HAP-1 (cell line): ENCODE results near the gene MGAT4A.

Source experiments
- DNase-seq, 2 experiments: peaks; one replicate each; pipeline ENCODE4 v3.0.0-alpha.2; 2016 to 2020; ENCODE audit warnings: low spot score in 2 of 2
- H3K27me3 ChIP-seq: fragments of 250-450 bp; sonication (Bioruptor Pico); 2 replicates; pipeline ENCODE4 v1.5.1; 2020; ENCODE audit warnings: low read depth, mild to moderate bottlenecking, moderate library complexity
- H3K36me3 ChIP-seq: fragments of 250-450 bp; sonication (Bioruptor Pico); replicated peaks from 2 replicates; pipeline ENCODE4 v1.5.1; 2020; ENCODE audit warnings: mild to moderate bottlenecking
- H3K4me1 ChIP-seq: fragments of 250-450 bp; sonication (Bioruptor Pico); 2 replicates; pipeline ENCODE4 v1.5.1; 2020; ENCODE audit warnings: mild to moderate bottlenecking
- H3K4me3 ChIP-seq: fragments of 250-450 bp; sonication (Bioruptor Pico); 2 replicates; pipeline ENCODE4 v1.5.1; 2020; ENCODE audit warnings: mild to moderate bottlenecking, moderate library complexity
- H3K9me3 ChIP-seq: fragments of 250-450 bp; sonication (Bioruptor Pico); 2 replicates; pipeline ENCODE4 v1.5.1; 2020; ENCODE audit warnings: mild to moderate bottlenecking, moderate library complexity
- in situ Hi-C: fragments of 300-500 bp; cut with MboI; formaldehyde crosslinking; loops from 3 replicates; pipeline ENCODE4 v1.14.3; 2020; ENCODE audit warnings: low sequenced_read_pairs, inconsistent platforms, mixed read lengths

Gene MGAT4A

DNA sequence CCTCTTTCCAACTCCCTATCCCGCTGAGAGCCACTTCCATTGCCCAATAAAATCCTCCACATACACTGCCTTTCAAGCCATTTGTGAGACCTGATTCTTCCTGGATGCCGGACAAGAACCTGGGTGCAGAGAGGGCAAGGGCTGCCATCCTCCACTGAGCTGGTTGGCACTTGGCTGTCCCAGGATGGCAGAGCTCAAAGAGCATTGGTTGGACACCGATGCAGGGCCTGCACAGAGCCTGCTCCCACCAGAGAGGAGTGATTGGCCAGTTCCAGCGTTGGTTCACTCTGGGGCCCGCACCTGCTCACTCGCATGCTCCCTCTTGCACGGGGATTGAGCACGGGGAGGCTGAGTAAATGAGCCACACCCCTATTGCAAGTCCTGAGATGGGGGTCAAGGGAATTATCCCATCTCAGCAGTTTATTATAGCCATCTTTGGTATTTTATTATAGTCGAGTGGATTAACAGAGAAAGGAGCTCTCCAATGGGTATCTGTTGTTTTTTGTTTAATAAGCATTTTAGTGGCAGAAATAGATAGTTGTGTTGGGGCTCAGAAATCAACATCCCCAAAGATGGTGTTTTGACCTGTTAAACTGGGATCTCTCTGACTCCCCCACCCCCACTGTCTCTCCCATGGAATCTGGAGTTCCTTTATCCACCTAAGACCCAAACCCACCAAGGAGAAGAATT lies 19.8 kb upstream of the MGAT4A start:
- Histone ChIP-seq H3K27me3 (no peaks in the 10 kb centered on the region), H3K4me1 (no peaks in the 10 kb centered on the region), H3K9me3 (no peaks in the 10 kb centered on the region), H3K36me3 (no peaks in the 10 kb centered on the region), H3K4me3 (no peak overlapping the region)
- DNase-seq: no peak
- in situ Hi-C loops: no loop called here

DNA sequence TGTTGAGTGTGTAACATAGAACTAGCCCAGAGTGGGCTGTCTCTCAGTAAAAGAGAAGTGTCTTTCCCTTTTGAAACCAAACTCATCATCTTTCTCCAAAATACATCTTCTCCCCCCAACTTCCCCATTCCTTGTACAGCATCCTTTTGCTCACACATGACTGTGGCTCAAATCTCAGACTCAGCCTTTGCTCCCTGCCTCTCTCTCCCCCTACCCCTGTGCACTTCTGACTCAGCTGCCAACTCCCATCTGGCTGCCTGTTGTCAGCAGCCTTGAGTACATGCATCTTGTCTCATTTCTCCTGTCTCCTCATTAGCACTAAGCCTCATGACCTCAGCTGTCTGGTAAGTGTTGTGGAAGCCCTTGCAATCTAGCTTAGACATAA lies 18.1 kb upstream of the MGAT4A start:
- H3K9me3 ChIP-seq: no peaks in the 10 kb centered on the region
- H3K4me1 ChIP-seq: no peaks in the 10 kb centered on the region
- H3K27me3 ChIP-seq: no peaks in the 10 kb centered on the region
- H3K36me3 ChIP-seq: no peaks in the 10 kb centered on the region
- no peak overlapping the region for H3K4me3 ChIP-seq
- in situ Hi-C loops: no loop called here
- DNase-seq: no peak

GRCh38 chr2:98748292-98749065 lies 17.5 kb upstream of the MGAT4A start:
- no peaks in the 10 kb centered on the region for H3K4me1 ChIP-seq
- in situ Hi-C loops: no loop called here
- no peaks in the 10 kb centered on the region for H3K36me3 ChIP-seq
- no peak overlapping the region for H3K4me3 ChIP-seq
- no peak for DNase-seq
- H3K27me3 ChIP-seq: no peaks in the 10 kb centered on the region
- H3K9me3 ChIP-seq: no peaks in the 10 kb centered on the region

- H3K4me1 ChIP-seq: no peaks in the 10 kb centered on the region
- in situ Hi-C loops: no loop called here
- no peak overlapping the region for H3K4me3 ChIP-seq
- H3K36me3 ChIP-seq: no peaks in the 10 kb centered on the region
- no peaks in the 10 kb centered on the region for H3K9me3 ChIP-seq
- H3K27me3 ChIP-seq: no peaks in the 10 kb centered on the region
- DNase-seq: no peak
Measured at GRCh38 chr2:98747888-98748287, 17.0 kb upstream of the MGAT4A start.

GRCh38 chr2:98746426-98746825 lies 15.5 kb upstream of the MGAT4A start:
- DNase-seq: no peak
- in situ Hi-C loops: no loop called here
- no peaks in the 10 kb centered on the region for H3K4me1 ChIP-seq
- H3K4me3 ChIP-seq: no peak overlapping the region
- H3K36me3 ChIP-seq: no peaks in the 10 kb centered on the region
- H3K27me3 ChIP-seq: no peaks in the 10 kb centered on the region
- no peaks in the 10 kb centered on the region for H3K9me3 ChIP-seq

DNA sequence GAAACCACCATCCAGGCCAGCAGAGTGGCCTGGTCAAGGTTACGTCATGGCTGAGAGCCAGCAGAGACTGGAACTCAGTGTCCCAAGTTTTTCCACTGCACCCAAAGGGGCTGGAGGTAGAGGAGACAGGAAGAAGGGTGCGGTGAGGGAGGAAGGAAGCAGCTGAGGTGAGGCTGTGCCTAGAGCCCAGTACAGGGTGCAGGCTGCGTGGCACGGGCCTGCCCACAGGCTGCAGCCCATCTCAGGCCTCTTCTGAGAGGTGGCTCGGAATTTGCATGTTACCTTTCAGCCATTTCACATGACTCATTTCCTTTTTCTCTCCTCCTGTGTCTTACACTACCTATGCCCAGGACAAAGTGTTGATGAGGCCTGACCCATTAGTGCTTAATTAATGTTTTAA lies 13.7 kb upstream of the MGAT4A start:
- DNase-seq: no peak
- no peaks in the 10 kb centered on the region for H3K27me3 ChIP-seq
- in situ Hi-C loops: no loop called here
- no peaks in the 10 kb centered on the region for H3K9me3 ChIP-seq
- H3K36me3 ChIP-seq: no peaks in the 10 kb centered on the region
- H3K4me1 ChIP-seq: no peaks in the 10 kb centered on the region
- no peak overlapping the region for H3K4me3 ChIP-seq

DNA sequence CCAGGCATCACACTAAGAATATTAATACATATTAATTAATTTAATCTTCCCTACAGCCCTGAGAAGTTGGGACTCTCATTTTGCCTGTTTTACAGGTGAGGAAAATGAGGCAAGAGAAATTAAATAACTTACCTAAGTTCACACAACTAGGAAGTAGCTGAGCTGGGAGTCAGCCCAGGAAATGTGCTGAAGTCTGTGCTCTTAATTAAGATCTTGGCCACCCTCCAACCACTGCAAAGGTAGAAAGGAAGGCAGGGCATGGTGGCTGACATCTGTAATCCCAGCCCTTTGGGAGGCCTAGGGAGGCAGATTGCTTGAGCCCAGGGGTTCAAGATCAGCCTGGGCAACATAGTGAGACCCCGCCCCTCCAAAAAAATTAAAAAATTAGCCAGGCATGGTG lies 12.9 kb upstream of the MGAT4A start:
- Histone ChIP-seq H3K4me3 (no peak overlapping the region), H3K4me1 (no peaks in the 10 kb centered on the region), H3K9me3 (no peaks in the 10 kb centered on the region), H3K36me3 (no peaks in the 10 kb centered on the region), H3K27me3 (no peaks in the 10 kb centered on the region)
- DNase-seq: no peak
- in situ Hi-C loops: no loop called here

GRCh38 chr2:98739020-98739419 lies 8.1 kb upstream of the MGAT4A start:
- in situ Hi-C loops: no loop called here
- Histone ChIP-seq H3K4me1 (no peaks in the 10 kb centered on the region), H3K36me3 (no peaks in the 10 kb centered on the region), H3K9me3 (no peaks in the 10 kb centered on the region), H3K4me3 (no peak overlapping the region), H3K27me3 (no peaks in the 10 kb centered on the region)
- no peak for DNase-seq

GRCh38 chr2:98738304-98738703 lies 7.4 kb upstream of the MGAT4A start:
- H3K4me1 ChIP-seq: no peaks in the 10 kb centered on the region
- H3K27me3 ChIP-seq: no peaks in the 10 kb centered on the region
- in situ Hi-C loops: no loop called here
- H3K9me3 ChIP-seq: no peaks in the 10 kb centered on the region
- no peak for DNase-seq
- no peaks in the 10 kb centered on the region for H3K36me3 ChIP-seq
- no peak overlapping the region for H3K4me3 ChIP-seq

DNA sequence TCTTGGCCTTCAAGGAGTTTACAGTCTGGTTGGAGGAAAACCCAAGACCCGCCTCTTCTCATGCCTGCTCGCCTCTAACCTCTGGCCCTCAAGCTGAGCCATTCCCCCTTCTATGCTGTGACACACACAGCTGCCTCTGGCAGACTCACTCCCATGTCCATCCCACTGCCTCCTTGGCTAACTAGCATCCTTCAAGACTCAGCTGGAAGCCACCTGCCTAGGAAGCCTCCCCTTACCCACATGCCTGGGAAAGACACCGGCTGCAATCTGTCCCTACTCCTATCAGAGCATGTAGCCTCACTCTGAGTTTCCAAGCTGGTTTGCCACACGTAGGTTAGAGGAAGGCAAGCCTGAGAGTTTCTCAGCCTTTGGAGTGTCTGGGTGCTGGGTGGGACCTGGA lies 6.9 kb upstream of the MGAT4A start:
- Histone ChIP-seq H3K4me1 (no peaks in the 10 kb centered on the region), H3K4me3 (no peak overlapping the region), H3K27me3 (no peaks in the 10 kb centered on the region), H3K9me3 (no peaks in the 10 kb centered on the region), H3K36me3 (no peaks in the 10 kb centered on the region)
- in situ Hi-C loops: no loop called here
- DNase-seq: no peak

DNA sequence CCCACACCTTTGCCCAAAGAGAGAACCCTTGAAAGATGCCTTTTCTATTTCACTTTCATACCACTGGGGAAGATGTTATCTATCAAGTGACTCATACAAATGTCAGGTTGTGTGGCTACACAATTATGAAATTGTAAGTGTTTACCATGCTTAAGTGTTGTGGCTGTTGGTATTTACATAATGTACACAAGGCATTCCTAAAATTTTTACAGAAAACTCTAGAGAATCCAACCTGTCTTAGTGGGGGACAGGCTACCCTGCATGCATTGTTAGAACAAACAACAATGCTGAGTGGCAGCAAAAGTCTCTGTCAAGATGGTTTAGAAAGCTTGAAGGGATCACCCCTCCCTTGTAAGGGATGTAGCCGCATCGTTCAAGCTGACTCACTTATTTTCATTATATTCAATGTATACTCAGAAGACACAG lies 5.5 kb upstream of the MGAT4A start:
- Histone ChIP-seq H3K36me3 (no peaks in the 10 kb centered on the region), H3K27me3 (no peaks in the 10 kb centered on the region), H3K4me3 (no peak overlapping the region), H3K4me1 (no peaks in the 10 kb centered on the region), H3K9me3 (no peaks in the 10 kb centered on the region)
- no peak for DNase-seq
- in situ Hi-C loops: no loop called here

GRCh38 chr2:98734823-98735260 lies 3.9 kb upstream of the MGAT4A start:
- in situ Hi-C loops: no loop called here
- Histone ChIP-seq H3K4me3 (no peak overlapping the region), H3K36me3 (no peaks in the 10 kb centered on the region), H3K27me3 (no peaks in the 10 kb centered on the region), H3K9me3 (no peaks in the 10 kb centered on the region), H3K4me1 (no peaks in the 10 kb centered on the region)
- DNase-seq: no peak

DNA sequence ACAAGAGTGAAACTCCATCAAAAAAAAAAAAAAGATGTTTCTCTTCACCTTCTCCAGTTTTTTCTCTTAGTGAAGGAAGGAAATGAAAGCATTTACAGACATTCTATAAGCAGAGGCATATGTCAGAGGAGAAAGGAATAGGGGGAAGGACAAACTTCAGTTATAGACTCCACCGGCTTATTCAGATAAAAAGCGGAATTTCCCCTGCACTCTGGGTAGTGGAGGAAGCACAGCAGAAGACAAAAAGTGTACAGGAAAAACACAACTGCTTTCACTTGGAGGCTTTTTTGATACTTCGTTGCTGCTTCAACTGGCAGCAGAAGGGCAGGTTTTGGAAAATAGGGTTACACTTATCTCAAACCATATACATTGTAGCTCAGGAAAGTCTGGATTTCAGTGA lies 3.2 kb upstream of the MGAT4A start:
- no peaks in the 10 kb centered on the region for H3K27me3 ChIP-seq
- DNase-seq: no peak
- H3K9me3 ChIP-seq: no peaks in the 10 kb centered on the region
- H3K36me3 ChIP-seq: no peaks in the 10 kb centered on the region
- no peaks in the 10 kb centered on the region for H3K4me1 ChIP-seq
- in situ Hi-C loops: no loop called here
- H3K4me3 ChIP-seq: no peak overlapping the region

GRCh38 chr2:98732430-98733051 lies 1.6 kb upstream of the MGAT4A start:
- no peaks in the 10 kb centered on the region for H3K27me3 ChIP-seq

More at GRCh38 chr2:98732430-98733051, 1.6 kb upstream of the MGAT4A start:
- Histone ChIP-seq H3K9me3 (no peaks in the 10 kb centered on the region), H3K36me3 (no peaks in the 10 kb centered on the region), H3K4me1 (no peaks in the 10 kb centered on the region), H3K4me3 (no peak overlapping the region)
- DNase-seq: no peak
- in situ Hi-C loops: no loop called here
